HCT116 (cell line): ENCODE results near the gene RADX. TPM values are rescaled to one million over a fixed set of nuclear protein-coding genes. Genes with fewer than 3 reads are reported as not detected.

ENCODE experiments used
- ATAC-seq: fragments of 200-7000 bp; cut with Tn5 transposase; 2 replicates; pipeline ENCODE4 v1.9.1; 2020; ENCODE audit warnings: mild to moderate bottlenecking, moderate library complexity
- BruUV-seq: library from RNA; stranded (reverse); fragments of 400-500 nt; replicated peaks from 2 replicates; lab custom pipeline; 2021; lab: Mats Ljungman, UMichigan
- CTCF ChIA-PET: fragments of 300-600 bp; sonication (Branson Sonifier 250); formaldehyde crosslinking; loops from one replicate; lab custom pipeline; 2021; ENCODE audit warnings: antibody characterized with exemption; lab: Charles Lee
- POLR2A ChIA-PET: fragments of 300-600, 350-600 bp; sonication (Branson Sonifier 250); formaldehyde crosslinking; loops from one replicate; lab custom pipeline; 2021; ENCODE audit warnings: antibody characterized with exemption; lab: Charles Lee
- RAD21 ChIA-PET, 2 experiments: fragments of 300-600 bp; sonication (Branson Sonifier 250); formaldehyde crosslinking; loops; one replicate each; lab custom pipeline; 2023; ENCODE audit warnings: low total read pairs in 2 of 2; ENCODE audit not compliant: uncharacterized antibody in 2 of 2, unreplicated experiment in 2 of 2, low non-redundant PET in 1 of 2; lab: Charles Lee
- DNase-seq: peaks from one replicate; pipeline ENCODE4 v3.0.0-alpha.2; 2010; ENCODE audit warnings: low read depth, low spot score
- H2AFZ ChIP-seq: fragments of 200-600 bp; shearing (Covaris generic), sonication (generic); 2 replicates; pipeline ENCODE4 v1.6.1; 2017; ENCODE audit warnings: low read depth, mixed run types, mixed read lengths, antibody characterized with exemption, low read length; ENCODE audit not compliant: poor library complexity, severe bottlenecking
- H3K27ac ChIP-seq: 2 replicates; pipeline ENCODE4 v1.5.1; 2012; ENCODE audit warnings: low read depth, low read length
- H3K27me3 ChIP-seq: fragments of 200-600 bp; sonication (generic); 2 replicates; pipeline ENCODE4 v1.6.1; 2016; ENCODE audit warnings: mixed run types, low read length, mixed read lengths; ENCODE audit not compliant: insufficient read depth
- H3K36me3 ChIP-seq, 2 experiments: fragments of 200-500 bp in 1 of 2; fragments of 200-600 bp in 1 of 2; sonication (Bioruptor generic) in 1 of 2; sonication (generic) in 1 of 2; 2 replicates each; pipeline versions ENCODE4 v1.5.1 to v1.6.1; 2014 to 2016; ENCODE audit warnings: low read length in 2 of 2, inconsistent platforms in 1 of 2, mixed read lengths in 1 of 2, mixed run types in 1 of 2; ENCODE audit not compliant: insufficient read depth in 2 of 2, control insufficient read depth in 1 of 2
- H3K4me1 ChIP-seq, 2 experiments: fragments of 200-600 bp in 1 of 2; sonication (generic) in 1 of 2; 2 replicates each; pipeline versions ENCODE4 v1.5.1 to v1.6.1; 2012 to 2017; ENCODE audit warnings: low read length in 2 of 2, inconsistent platforms in 1 of 2, mild to moderate bottlenecking in 1 of 2, mixed read lengths in 1 of 2, mixed run types in 1 of 2, moderate library complexity in 1 of 2; ENCODE audit not compliant: insufficient read depth in 2 of 2, control insufficient read depth in 1 of 2
- H3K4me2 ChIP-seq: fragments of 200-600 bp; sonication (generic); 2 replicates; pipeline ENCODE4 v1.6.1; 2017; ENCODE audit warnings: mixed run types, low read length, mixed read lengths
- H3K4me3 ChIP-seq, 2 experiments: fragments of 200-600 bp in 1 of 2; sonication (generic) in 1 of 2; replicated peaks in 1 of 2; 2 replicates each; pipeline ENCODE4 v1.5.1; 2011 to 2016; ENCODE audit warnings: low read length in 2 of 2, control low read depth in 1 of 2, low read depth in 1 of 2, mild to moderate bottlenecking in 1 of 2, mixed read lengths in 1 of 2, mixed run types in 1 of 2
- H3K79me2 ChIP-seq: fragments of 200-600 bp; sonication (generic); 2 replicates; pipeline ENCODE4 v1.6.1; 2017; ENCODE audit warnings: mild to moderate bottlenecking, mixed run types, low read length, moderate library complexity, mixed read lengths; ENCODE audit not compliant: insufficient read depth
- H3K9ac ChIP-seq: fragments of 200-600 bp; sonication (generic); 2 replicates; pipeline ENCODE4 v1.6.1; 2016; ENCODE audit warnings: low read length, mixed read lengths
- H3K9me2 ChIP-seq: fragments of 200-600 bp; sonication (generic), shearing (Covaris generic); 2 replicates; pipeline ENCODE4 v1.6.1; 2017; ENCODE audit warnings: mixed run types, mild to moderate bottlenecking, moderate library complexity; ENCODE audit not compliant: insufficient read depth
- H3K9me3 ChIP-seq, 2 experiments: fragments of 200-500 bp in 1 of 2; fragments of 200-600 bp in 1 of 2; sonication (Bioruptor generic) in 1 of 2; sonication (generic) in 1 of 2; 2 replicates each; pipeline ENCODE4 v1.6.1; 2014 to 2017; ENCODE audit warnings: low read length in 2 of 2, mixed read lengths in 2 of 2, inconsistent platforms in 1 of 2, low read depth in 1 of 2, mild to moderate bottlenecking in 1 of 2, mixed run types in 1 of 2, moderate library complexity in 1 of 2; ENCODE audit not compliant: control insufficient read depth in 1 of 2, insufficient read depth in 1 of 2
- H4K20me1 ChIP-seq: fragments of 200-600 bp; sonication (generic), shearing (Covaris generic); 2 replicates; pipeline ENCODE4 v1.6.1; 2017; ENCODE audit warnings: mixed run types, mild to moderate bottlenecking, moderate library complexity; ENCODE audit not compliant: insufficient read depth
- ATF3 ChIP-seq: IDR thresholded peaks from 2 replicates; pipeline ENCODE4 v1.6.1; 2012
- CTCF ChIP-seq, 3 experiments: fragments of 200-600 bp in 1 of 3; sonication (generic) in 1 of 3; IDR thresholded peaks in 2 of 3; conservative IDR thresholded peaks in 1 of 3; 2 replicates each; pipeline ENCODE4 v1.5.1; 2012 to 2017; ENCODE audit warnings: low read depth in 2 of 3, low read length in 2 of 3, antibody characterized with exemption in 1 of 3, borderline replicate concordance in 1 of 3, control low read depth in 1 of 3, mild to moderate bottlenecking in 1 of 3, mixed read lengths in 1 of 3, mixed run types in 1 of 3, moderate library complexity in 1 of 3; ENCODE audit not compliant: insufficient read depth in 1 of 3
- EZH2 ChIP-seq: fragments of 200-600 bp; sonication (generic); IDR thresholded peaks from 2 replicates; pipeline ENCODE4 v1.6.1; 2017; ENCODE audit warnings: antibody characterized with exemption, mixed run types
- EZH2phosphoT487 ChIP-seq: fragments of 200-600 bp; IDR thresholded peaks from 2 replicates; pipeline ENCODE4 v1.6.1; 2018; ENCODE audit warnings: antibody characterized with exemption, borderline replicate concordance
- FOSL1 ChIP-seq: IDR thresholded peaks from 2 replicates; pipeline ENCODE4 v1.6.1; 2012; ENCODE audit warnings: low read depth
- MAX ChIP-seq: IDR thresholded peaks from 2 replicates; pipeline ENCODE4 v1.6.1; 2012
- RAD21 ChIP-seq: IDR thresholded peaks from 2 replicates; pipeline ENCODE4 v1.6.1; 2012; ENCODE audit warnings: low read depth, mild to moderate bottlenecking
- SIN3A ChIP-seq: IDR thresholded peaks from 2 replicates; pipeline ENCODE4 v1.6.1; 2012; ENCODE audit warnings: low read depth
- intact Hi-C: fragments of 100-400 bp; cut with micrococcal nuclease; formaldehyde crosslinking; loops from 2 replicates; pipeline ENCODE4 v1.10.0; 2022
- total RNA-seq: library from RNA; stranded (reverse); gene quantifications from one replicate; pipeline ENCODE4 v1.2.1, GENCODE V29; 2021; ENCODE audit not compliant: unreplicated experiment

The RADX gene
- total RNA-seq, 1 experiment from 2014 or later, result 8.0 TPM

DNA sequence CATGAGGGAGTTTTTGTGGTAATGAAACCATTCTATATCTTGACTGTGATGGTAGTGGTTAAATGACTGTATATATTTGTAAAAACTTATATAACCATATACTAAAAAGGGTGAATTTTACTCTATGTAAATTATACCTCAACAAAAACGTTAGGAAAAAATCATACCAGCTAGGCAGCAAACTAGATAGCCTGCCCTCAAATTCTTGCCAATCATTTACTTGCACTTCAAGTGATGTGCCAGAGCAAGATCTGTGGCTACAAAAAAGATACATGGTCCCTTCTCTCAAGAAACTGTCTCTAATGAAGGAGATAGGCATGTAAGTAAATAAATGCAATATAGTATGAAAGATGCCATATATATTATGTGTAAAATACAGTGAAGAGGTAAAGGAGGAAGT is 104.7 kb downstream of the RADX start:
- no peak for DNase-seq
- intact Hi-C loops, result no loop called here
- BruUV-seq, result no TSS peak
- Histone ChIP-seq H3K36me3 (no peaks in the 10 kb centered on the region), H3K9me3 (no peaks in the 10 kb centered on the region), H3K27ac (no peak overlapping the region), H2AFZ (no peak overlapping the region), H3K4me2 (no peak overlapping the region), H3K9ac (no peak overlapping the region), H3K4me1 (no peaks in the 10 kb centered on the region), H3K27me3 (no peaks in the 10 kb centered on the region), H3K9me2 (no peaks in the 10 kb centered on the region), H3K4me3 (no peak overlapping the region), H3K79me2 (no peaks in the 10 kb centered on the region), H4K20me1 (no peaks in the 10 kb centered on the region)
- no peak for TF ChIP-seq CTCF (IDR thresholded peaks at IDR 0.05 in 2 of 3, conservative IDR thresholded peaks at IDR 0.05 in 1 of 3; ENCODE audit: borderline replicate concordance in 1 of 3, insufficient read depth in 1 of 3, low read depth in 2 of 3, low read length in 2 of 3)
- POLR2A ChIA-PET, result no interaction called here
- RAD21 ChIA-PET, result no interaction called here
- CTCF ChIA-PET, result no interaction called here
- ATAC-seq, result no peak

GRCh38 chrX:106718709-106719108 is 106.9 kb downstream of the RADX start:
- H4K20me1 ChIP-seq, result no peaks in the 10 kb centered on the region
- intact Hi-C loops, result no loop called here
- ChIA-PET POLR2A (no interaction called here), RAD21 (no interaction called here), CTCF (no interaction called here)
- no peaks in the 10 kb centered on the region for H3K36me3 ChIP-seq
- no peaks in the 10 kb centered on the region for H3K9me2 ChIP-seq
- no peak overlapping the region for H3K4me3 ChIP-seq
- no peak for ATAC-seq
- no peak for DNase-seq
- H2AFZ ChIP-seq, result no peak overlapping the region
- no peak overlapping the region for H3K27ac ChIP-seq
- no peak overlapping the region for H3K9ac ChIP-seq
- no peak overlapping the region for H3K4me2 ChIP-seq
- H3K9me3 ChIP-seq, result no peaks in the 10 kb centered on the region
- H3K27me3 ChIP-seq, result no peaks in the 10 kb centered on the region
- no peaks in the 10 kb centered on the region for H3K4me1 ChIP-seq
- BruUV-seq, result no TSS peak
- TF ChIP-seq MAX, result no peak
- TF ChIP-seq EZH2, result no peak
- TF ChIP-seq SIN3A, result no peak
- no peak for TF ChIP-seq EZH2phosphoT487
- no peak for TF ChIP-seq RAD21
- no peak for TF ChIP-seq FOSL1
- TF ChIP-seq ATF3, result no peak
- TF ChIP-seq, all 23 proteins: peak for 0
- no peaks in the 10 kb centered on the region for H3K79me2 ChIP-seq
